Stimulated activated CD8-positive, alpha-beta memory T cell treated with anti-CD3 and anti-CD28 coated beads, Interleukin-15, amount 100 ng/mL, for 1 hour (primary cell): Measurements from ENCODE around the gene AJAP1.

ENCODE experiments used
- DNase-seq: peaks from one replicate; pipeline ENCODE4 v3.0.0-alpha.2; 2020; ENCODE audit warnings: low read depth

The AJAP1 gene

GRCh38 chr1:4702464-4702863 is 48.1 kb downstream of the AJAP1 start:
- no peak for DNase-seq

- no peak for DNase-seq
Measured at GRCh38 chr1:4702932-4703331, 48.5 kb downstream of the AJAP1 start.

- DNase-seq, result no peak
Measured at GRCh38 chr1:4703646-4704045, 49.2 kb downstream of the AJAP1 start.

- no peak for DNase-seq
Measured at GRCh38 chr1:4708840-4709507, 54.6 kb downstream of the AJAP1 start.

GRCh38 chr1:4709641-4710040 is 55.2 kb downstream of the AJAP1 start:
- no peak for DNase-seq

GRCh38 chr1:4710592-4711415 is 56.4 kb downstream of the AJAP1 start:
- no peak for DNase-seq

GRCh38 chr1:4711416-4712275 is 57.2 kb downstream of the AJAP1 start:
- no peak for DNase-seq

- no peak for DNase-seq
Measured at GRCh38 chr1:4713669-4714068, 59.3 kb downstream of the AJAP1 start.

GRCh38 chr1:4716406-4716805 is 62.0 kb downstream of the AJAP1 start:
- no peak for DNase-seq

GRCh38 chr1:4718071-4718470 is 63.7 kb downstream of the AJAP1 start:
- no peak for DNase-seq

GRCh38 chr1:4723106-4723505 is 68.7 kb downstream of the AJAP1 start:
- no peak for DNase-seq

GRCh38 chr1:4724001-4724400 is 69.6 kb downstream of the AJAP1 start:
- DNase-seq, result no peak

GRCh38 chr1:4724695-4725250 is 70.4 kb downstream of the AJAP1 start:
- DNase-seq, result no peak

- no peak for DNase-seq
Measured at GRCh38 chr1:4725416-4725815, 71.0 kb downstream of the AJAP1 start.

- DNase-seq, result no peak
Measured at GRCh38 chr1:4726620-4727341, 72.4 kb downstream of the AJAP1 start.

- DNase-seq, result no peak
Measured at GRCh38 chr1:4728319-4729089, 74.1 kb downstream of the AJAP1 start.

GRCh38 chr1:4729090-4729471 is 74.7 kb downstream of the AJAP1 start:
- DNase-seq, result no peak

GRCh38 chr1:4730078-4730477 is 75.7 kb downstream of the AJAP1 start:
- DNase-seq, result no peak

GRCh38 chr1:4733446-4734177 is 79.2 kb downstream of the AJAP1 start:
- DNase-seq, result no peak

GRCh38 chr1:4734219-4734618 is 79.8 kb downstream of the AJAP1 start:
- no peak for DNase-seq
